K562 (cell line): Measurements from ENCODE around the gene NSUN6. TPM values are rescaled to one million over a fixed set of nuclear protein-coding genes. Genes with fewer than 3 reads are reported as not detected.

Experiments
- CBX8 ChIP-seq: fragments of 200-600 bp; sonication (generic); IDR thresholded peaks from 2 replicates; pipeline ENCODE4 v1.6.1; 2012; ENCODE audit warnings: borderline replicate concordance, mixed run types, low read depth, mild to moderate bottlenecking, moderate library complexity, mixed read lengths, low read length, control low read depth, inconsistent platforms; ENCODE audit not compliant: poor library complexity, severe bottlenecking; ENCODE audit errors: extremely low read depth
- ELF4 ChIP-seq: fragments of 450-650 bp; formaldehyde crosslinking; IDR thresholded peaks from 2 replicates; pipeline ENCODE4 v1.4.0; 2022; ENCODE audit warnings: missing genetic modification characterization
- ESRRA ChIP-seq: fragments of 450-650 bp; IDR thresholded peaks from 2 replicates; pipeline ENCODE4 v1.6.1; 2014; ENCODE audit warnings: low read depth, mild to moderate bottlenecking, moderate library complexity, borderline replicate concordance
- FOXA1 ChIP-seq: fragments of 450-650 bp; IDR thresholded peaks from 2 replicates; pipeline ENCODE4 v1.6.1; 2016; ENCODE audit warnings: mild to moderate bottlenecking, borderline replicate concordance
- FOXK1 ChIP-seq: sonication (generic); formaldehyde crosslinking; IDR thresholded peaks from 2 replicates; pipeline ENCODE4 v1.8.0; 2022; ENCODE audit warnings: missing genetic modification reagents, mild to moderate bottlenecking, borderline replicate concordance
- FOXM1 ChIP-seq, 2 experiments: fragments of 450-650 bp in 1 of 2; sonication (generic) in 1 of 2; formaldehyde crosslinking in 1 of 2; IDR thresholded peaks; 2 replicates each; pipeline versions ENCODE4 v1.6.1 to v1.9.0; 2017 to 2022; ENCODE audit warnings: low read depth in 2 of 2, mild to moderate bottlenecking in 2 of 2, missing genetic modification reagents in 1 of 2, moderate library complexity in 1 of 2
- GTF2A2 ChIP-seq: IDR thresholded peaks from 2 replicates; pipeline ENCODE4 v1.6.1; 2016; ENCODE audit warnings: mild to moderate bottlenecking, missing genetic modification characterization, missing compliant biosample characterization
- KDM2B ChIP-seq: fragments of 250-450 bp; sonication (Bioruptor Pico); IDR thresholded peaks from 2 replicates; pipeline ENCODE4 v1.8.0; 2021; ENCODE audit warnings: mild to moderate bottlenecking, moderate library complexity
- KDM4B ChIP-seq, 2 experiments: fragments of 450-650 bp in 1 of 2; sonication (generic) in 1 of 2; IDR thresholded peaks; 2 replicates each; pipeline ENCODE4 v1.6.1; 2016 to 2017; ENCODE audit warnings: borderline replicate concordance in 2 of 2, antibody characterized with exemption in 1 of 2, low read depth in 1 of 2, mild to moderate bottlenecking in 1 of 2
- LEF1 ChIP-seq: fragments of 450-650 bp; IDR thresholded peaks from 2 replicates; pipeline ENCODE4 v1.6.1; 2016; ENCODE audit warnings: mild to moderate bottlenecking
- NBN ChIP-seq: fragments of 450-650 bp; IDR thresholded peaks from 2 replicates; pipeline ENCODE4 v1.6.1; 2016; ENCODE audit warnings: low read depth, mild to moderate bottlenecking
- NONO ChIP-seq, 2 experiments: fragments of 200-400 bp in 1 of 2; fragments of 450-650 bp in 1 of 2; formaldehyde crosslinking in 1 of 2; IDR thresholded peaks; 2 replicates each; pipeline ENCODE4 v1.6.1; 2017; ENCODE audit warnings: low read depth in 2 of 2, mild to moderate bottlenecking in 2 of 2, moderate library complexity in 2 of 2, low read length in 1 of 2
- RBFOX2 ChIP-seq: fragments of 200-400 bp; formaldehyde crosslinking; IDR thresholded peaks from 2 replicates; pipeline ENCODE4 v1.6.1; 2017; ENCODE audit warnings: low read depth, mild to moderate bottlenecking, low read length, moderate library complexity
- SMARCB1 ChIP-seq: IDR thresholded peaks from 2 replicates; pipeline ENCODE4 v1.6.1; 2011; ENCODE audit warnings: improper control_type of control experiment, low read depth; ENCODE audit not compliant: insufficient read length
- SMC3 ChIP-seq: conservative IDR thresholded peaks from 2 replicates; pipeline ENCODE4 v1.6.1; 2011; ENCODE audit warnings: low read depth, low read length, improper control_type of control experiment; ENCODE audit not compliant: insufficient read depth
- TAF9B ChIP-seq: fragments of 450-650 bp; IDR thresholded peaks from 2 replicates; pipeline ENCODE4 v1.6.1; 2018; ENCODE audit warnings: mild to moderate bottlenecking; ENCODE audit not compliant: partially characterized antibody
- XRCC3 ChIP-seq: fragments of 450-650 bp; IDR thresholded peaks from 2 replicates; pipeline ENCODE4 v1.6.1; 2017; ENCODE audit warnings: mild to moderate bottlenecking, moderate library complexity
- YY1 ChIP-seq, 3 experiments: IDR thresholded peaks; 2 replicates each; pipeline ENCODE4 v1.6.1; 2011; ENCODE audit warnings: low read length in 2 of 3, mild to moderate bottlenecking in 2 of 3, moderate library complexity in 2 of 3, borderline replicate concordance in 1 of 3, control low read depth in 1 of 3, low read depth in 1 of 3; ENCODE audit not compliant: insufficient read depth in 3 of 3, insufficient replicate concordance in 2 of 3, control insufficient read depth in 1 of 3, insufficient read length in 1 of 3; ENCODE audit errors: extremely low read depth in 1 of 3
- ZNF184 ChIP-seq: sonication (generic); formaldehyde crosslinking; IDR thresholded peaks from 2 replicates; pipeline ENCODE4 v1.5.0; 2020; ENCODE audit warnings: missing genetic modification reagents
- polyA plus RNA-seq, 8 experiments: library from polyadenylated mRNA; depleted of rRNA in 4 of 8; stranded (reverse) in 5 of 8; unstranded in 3 of 8; fragments of >200 nt; fragmentation: Nextera tagmentation in 2 of 8; fragmentation: Illumina TruSeq in 1 of 8; extraction: Ambion mirVana in 2 of 8; extraction: Trizol in 1 of 8; gene quantifications; 2 replicates each; pipeline versions ENCODE4 v1.2.1 to v1.2.3, GENCODE V29; 2011 to 2014; ENCODE audit warnings: inconsistent platforms in 1 of 8, missing spikeins in 1 of 8
- total RNA-seq, 7 experiments: library from RNA; depleted of rRNA in 6 of 7; stranded (reverse); fragments of >200 nt in 6 of 7; fragmentation: Illumina TruSeq in 2 of 7; extraction: Trizol in 2 of 7; gene quantifications; 2 replicates each; pipeline versions ENCODE4 v1.2.1 to v1.2.3, GENCODE V29; 2011 to 2021; ENCODE audit warnings: low replicate concordance in 1 of 7
- TF ChIP-seq, protein P1 (sequence below): fragments of 450-650 bp; formaldehyde crosslinking; IDR thresholded peaks from 2 replicates; pipeline ENCODE4 v1.4.0; 2022; ENCODE audit warnings: mild to moderate bottlenecking, moderate library complexity
- TF ChIP-seq, protein P2 (sequence below): fragments of 150-350 bp; conservative IDR thresholded peaks from 2 replicates; pipeline ENCODE4 v1.6.1; 2014; ENCODE audit warnings: low read length
- TF ChIP-seq, protein P3 (sequence below): fragments of 250-450 bp; sonication (Bioruptor Pico); IDR thresholded peaks from 2 replicates; pipeline ENCODE4 v1.8.0; 2022; ENCODE audit warnings: moderate library complexity, mild to moderate bottlenecking, inconsistent platforms

NSUN6 gene
- total and polyA plus RNA-seq, 9 of the 15 experiments (the other 6 are each of a cell fraction or from before 2014, with no cell fraction given), result 12.5 to 33.1 (median 24.2) TPM

DNA sequence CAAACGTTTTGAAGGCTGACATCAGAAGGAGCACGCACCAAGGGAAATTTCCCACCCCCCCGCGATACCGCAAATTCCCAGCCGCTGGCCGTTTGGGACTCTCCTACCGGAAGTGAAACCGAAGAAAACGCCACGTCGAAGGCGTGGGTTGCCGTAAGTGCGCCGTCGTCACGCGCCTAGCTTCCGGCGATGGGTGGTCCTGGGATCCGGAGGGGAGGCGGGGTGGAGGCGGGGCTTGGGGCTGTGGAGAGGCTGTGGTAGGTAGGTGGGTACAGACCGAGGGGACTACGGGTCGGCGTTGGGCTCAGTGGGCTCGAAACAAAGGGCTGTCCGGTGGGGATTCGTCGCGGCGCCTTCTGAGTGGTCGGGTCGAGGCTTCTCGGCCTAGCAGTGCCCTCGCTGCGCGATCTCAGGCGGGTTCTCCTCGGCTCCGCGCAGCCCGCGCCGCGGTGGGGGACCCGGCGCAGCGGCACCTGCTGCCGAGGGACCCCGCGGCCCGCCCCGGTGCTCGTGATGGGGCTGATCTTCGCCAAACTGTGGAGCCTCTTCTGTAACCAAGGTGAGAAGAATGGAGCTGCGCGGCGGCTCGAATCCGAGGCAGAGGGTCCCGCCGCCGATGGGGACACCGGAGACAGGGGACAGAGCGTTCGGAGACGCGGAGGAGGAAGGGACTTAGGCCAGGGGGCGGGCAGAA is 7.9 kb upstream of the NSUN6 start, which contains the start of gene ARL5B (continued):
- TF ChIP-seq GTF2A2 (tag) (no peak), CBX8 (no peak), RBFOX2 (peak; percentile 95), FOXA1 (no peak), ESRRA (no peak; the same call in 1 of the 2 replicates), YY1 (IDR thresholded peaks at IDR 0.05; ENCODE audit: borderline replicate concordance in 1 of 3, control insufficient read depth in 1 of 3, extremely low read depth in 1 of 3, insufficient read depth in 3 of 3, insufficient read length in 1 of 3, insufficient replicate concordance in 2 of 3, low read depth in 1 of 3, low read length in 2 of 3) (peak in 1 of 3 experiments; percentile 24), KDM2B (CRISPR knock-in tag) (no peak), XRCC3 (no peak), NBN (no peak; the same call in 1 of the 2 replicates), KDM4B (IDR thresholded peaks at IDR 0.05; ENCODE audit: borderline replicate concordance in 2 of 2, low read depth in 1 of 2) (no peak), SMC3 (no peak), NONO (IDR thresholded peaks at IDR 0.05; ENCODE audit: low read depth in 2 of 2, low read length in 1 of 2) (0 out of 4 replicates have a peak, but pooled peaks of 1 of the 2 experiments have one; percentile 25), FOXK1 (CRISPR knock-in tag) (no peak), ELF4 (CRISPR knock-in tag) (no peak), FOXM1 (IDR thresholded peaks at IDR 0.05; ENCODE audit: low read depth) (no peak), FOXM1 (CRISPR knock-in tag; IDR thresholded peaks at IDR 0.05; ENCODE audit: low read depth) (no peak), LEF1 (no peak), ZNF184 (CRISPR knock-in tag) (no peak), TAF9B (peak; percentile 82), SMARCB1 (no peak)
- TF ChIP-seq, protein P1, sequence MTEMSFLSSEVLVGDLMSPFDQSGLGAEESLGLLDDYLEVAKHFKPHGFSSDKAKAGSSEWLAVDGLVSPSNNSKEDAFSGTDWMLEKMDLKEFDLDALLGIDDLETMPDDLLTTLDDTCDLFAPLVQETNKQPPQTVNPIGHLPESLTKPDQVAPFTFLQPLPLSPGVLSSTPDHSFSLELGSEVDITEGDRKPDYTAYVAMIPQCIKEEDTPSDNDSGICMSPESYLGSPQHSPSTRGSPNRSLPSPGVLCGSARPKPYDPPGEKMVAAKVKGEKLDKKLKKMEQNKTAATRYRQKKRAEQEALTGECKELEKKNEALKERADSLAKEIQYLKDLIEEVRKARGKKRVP (CRISPR knock-in tag), result no peak
- TF ChIP-seq, protein P2, sequence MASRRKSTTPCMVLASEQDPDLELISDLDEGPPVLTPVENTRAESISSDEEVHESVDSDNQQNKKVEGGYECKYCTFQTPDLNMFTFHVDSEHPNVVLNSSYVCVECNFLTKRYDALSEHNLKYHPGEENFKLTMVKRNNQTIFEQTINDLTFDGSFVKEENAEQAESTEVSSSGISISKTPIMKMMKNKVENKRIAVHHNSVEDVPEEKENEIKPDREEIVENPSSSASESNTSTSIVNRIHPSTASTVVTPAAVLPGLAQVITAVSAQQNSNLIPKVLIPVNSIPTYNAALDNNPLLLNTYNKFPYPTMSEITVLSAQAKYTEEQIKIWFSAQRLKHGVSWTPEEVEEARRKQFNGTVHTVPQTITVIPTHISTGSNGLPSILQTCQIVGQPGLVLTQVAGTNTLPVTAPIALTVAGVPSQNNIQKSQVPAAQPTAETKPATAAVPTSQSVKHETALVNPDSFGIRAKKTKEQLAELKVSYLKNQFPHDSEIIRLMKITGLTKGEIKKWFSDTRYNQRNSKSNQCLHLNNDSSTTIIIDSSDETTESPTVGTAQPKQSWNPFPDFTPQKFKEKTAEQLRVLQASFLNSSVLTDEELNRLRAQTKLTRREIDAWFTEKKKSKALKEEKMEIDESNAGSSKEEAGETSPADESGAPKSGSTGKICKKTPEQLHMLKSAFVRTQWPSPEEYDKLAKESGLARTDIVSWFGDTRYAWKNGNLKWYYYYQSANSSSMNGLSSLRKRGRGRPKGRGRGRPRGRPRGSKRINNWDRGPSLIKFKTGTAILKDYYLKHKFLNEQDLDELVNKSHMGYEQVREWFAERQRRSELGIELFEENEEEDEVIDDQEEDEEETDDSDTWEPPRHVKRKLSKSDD, result no peak
- TF ChIP-seq, protein P3, sequence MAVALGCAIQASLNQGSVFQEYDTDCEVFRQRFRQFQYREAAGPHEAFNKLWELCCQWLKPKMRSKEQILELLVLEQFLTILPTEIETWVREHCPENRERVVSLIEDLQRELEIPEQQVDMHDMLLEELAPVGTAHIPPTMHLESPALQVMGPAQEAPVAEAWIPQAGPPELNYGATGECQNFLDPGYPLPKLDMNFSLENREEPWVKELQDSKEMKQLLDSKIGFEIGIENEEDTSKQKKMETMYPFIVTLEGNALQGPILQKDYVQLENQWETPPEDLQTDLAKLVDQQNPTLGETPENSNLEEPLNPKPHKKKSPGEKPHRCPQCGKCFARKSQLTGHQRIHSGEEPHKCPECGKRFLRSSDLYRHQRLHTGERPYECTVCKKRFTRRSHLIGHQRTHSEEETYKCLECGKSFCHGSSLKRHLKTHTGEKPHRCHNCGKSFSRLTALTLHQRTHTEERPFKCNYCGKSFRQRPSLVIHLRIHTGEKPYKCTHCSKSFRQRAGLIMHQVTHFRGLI, result no peak
